ENCODE measurements around the gene TNMD.

TNMD gene

GRCh38 chrX:100609591-100609990 lies 24.9 kb downstream of the TNMD start (continued):
- TF ChIP-seq ZNF565 (CRISPR knock-in tag; conservative IDR thresholded peaks at IDR 0.05; ENCODE audit: low read depth) (no peak), SNAI2 (CRISPR knock-in tag; IDR thresholded peaks at IDR 0.05) (no peak)

GRCh38 chrX:100611951-100612350 lies 27.2 kb downstream of the TNMD start:
- TF ChIP-seq PATZ1 (CRISPR knock-in tag; IDR thresholded peaks at IDR 0.05; ENCODE audit: borderline replicate concordance), result no peak
- no peak for TF ChIP-seq CSRNP3 (CRISPR knock-in tag; IDR thresholded peaks at IDR 0.05)
- no peak for TF ChIP-seq PPARA (CRISPR knock-in tag; IDR thresholded peaks at IDR 0.05; ENCODE audit: borderline replicate concordance)
- no peak for TF ChIP-seq CSDC2 (CRISPR knock-in tag; IDR thresholded peaks at IDR 0.05)
- no peak for TF ChIP-seq ZFP3 (CRISPR knock-in tag; IDR thresholded peaks at IDR 0.05)
- ATAC-seq, result no peak

- no peak for TF ChIP-seq POU6F1 (CRISPR knock-in tag; IDR thresholded peaks at IDR 0.05; ENCODE audit: borderline replicate concordance, low read depth)
- peak; percentile 72; the same call in 1 of the 2 replicates for TF ChIP-seq ZFP3 (CRISPR knock-in tag; IDR thresholded peaks at IDR 0.05)
- ATAC-seq, result peak; percentile 75
Observed at GRCh38 chrX:100615005-100615404, 30.3 kb downstream of the TNMD start.

- TF ChIP-seq CSDC2 (CRISPR knock-in tag; IDR thresholded peaks at IDR 0.05) (no peak), TCF4 (CRISPR knock-in tag; IDR thresholded peaks at IDR 0.05; ENCODE audit: borderline replicate concordance) (no peak)
- ATAC-seq, result no peak
Observed at GRCh38 chrX:100623001-100623400, 38.3 kb downstream of the TNMD start.

- TF ChIP-seq PPARA (CRISPR knock-in tag; IDR thresholded peaks at IDR 0.05; ENCODE audit: borderline replicate concordance) (no peak), TOX (CRISPR knock-in tag; IDR thresholded peaks at IDR 0.05; ENCODE audit: borderline replicate concordance) (no peak), BACH2 (CRISPR knock-in tag; IDR thresholded peaks at IDR 0.05; ENCODE audit: borderline replicate concordance) (no peak), RARB (CRISPR knock-in tag; IDR thresholded peaks at IDR 0.05) (no peak), TCF4 (CRISPR knock-in tag; IDR thresholded peaks at IDR 0.05; ENCODE audit: borderline replicate concordance) (no peak), OSR1 (CRISPR knock-in tag; IDR thresholded peaks at IDR 0.05) (no peak), ZC3H10 (CRISPR knock-in tag; IDR thresholded peaks at IDR 0.05) (no peak), CSRNP3 (CRISPR knock-in tag; IDR thresholded peaks at IDR 0.05) (no peak), ZFP30 (CRISPR knock-in tag; IDR thresholded peaks at IDR 0.05) (no peak), ISL1 (CRISPR knock-in tag; IDR thresholded peaks at IDR 0.05) (no peak), ZNF8 (CRISPR knock-in tag; IDR thresholded peaks at IDR 0.05) (no peak), GLIS3 (CRISPR knock-in tag; IDR thresholded peaks at IDR 0.05) (no peak), CSDC2 (CRISPR knock-in tag; IDR thresholded peaks at IDR 0.05) (no peak), SNAI2 (CRISPR knock-in tag; IDR thresholded peaks at IDR 0.05) (no peak), ZNF565 (CRISPR knock-in tag; conservative IDR thresholded peaks at IDR 0.05; ENCODE audit: low read depth) (no peak), ZNF70 (CRISPR knock-in tag; IDR thresholded peaks at IDR 0.05) (no peak), ZFP3 (CRISPR knock-in tag; IDR thresholded peaks at IDR 0.05) (no peak), PATZ1 (CRISPR knock-in tag; IDR thresholded peaks at IDR 0.05; ENCODE audit: borderline replicate concordance) (no peak), CREB5 (CRISPR knock-in tag; IDR thresholded peaks at IDR 0.05; ENCODE audit: low read depth) (no peak), POU6F1 (CRISPR knock-in tag; IDR thresholded peaks at IDR 0.05; ENCODE audit: borderline replicate concordance, low read depth) (no peak)
- no peak for ATAC-seq
Observed at GRCh38 chrX:100625985-100626491, 41.3 kb downstream of the TNMD start.
